ENCODE data around the gene FASLG.

DNA sequence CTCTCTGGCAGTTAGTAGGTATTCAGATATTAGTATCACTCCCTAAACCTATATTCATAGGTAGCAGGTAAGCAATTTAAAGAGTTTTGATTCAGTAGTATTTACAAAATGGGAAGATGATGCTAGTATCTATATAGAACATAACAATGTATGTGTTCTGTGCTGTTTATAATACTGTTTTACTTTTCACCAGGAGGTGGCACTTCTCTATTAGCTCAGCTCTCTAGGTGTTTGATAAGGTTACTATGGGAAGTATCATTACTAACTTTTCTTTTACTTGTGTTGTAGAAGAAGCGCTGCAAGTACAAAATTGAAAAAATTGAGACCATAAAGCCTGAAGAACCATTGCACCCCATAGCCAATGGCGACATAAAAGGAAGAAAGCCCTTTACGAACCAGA is 49.4 kb upstream of the FASLG start:
- TF ChIP-seq, protein P1, sequence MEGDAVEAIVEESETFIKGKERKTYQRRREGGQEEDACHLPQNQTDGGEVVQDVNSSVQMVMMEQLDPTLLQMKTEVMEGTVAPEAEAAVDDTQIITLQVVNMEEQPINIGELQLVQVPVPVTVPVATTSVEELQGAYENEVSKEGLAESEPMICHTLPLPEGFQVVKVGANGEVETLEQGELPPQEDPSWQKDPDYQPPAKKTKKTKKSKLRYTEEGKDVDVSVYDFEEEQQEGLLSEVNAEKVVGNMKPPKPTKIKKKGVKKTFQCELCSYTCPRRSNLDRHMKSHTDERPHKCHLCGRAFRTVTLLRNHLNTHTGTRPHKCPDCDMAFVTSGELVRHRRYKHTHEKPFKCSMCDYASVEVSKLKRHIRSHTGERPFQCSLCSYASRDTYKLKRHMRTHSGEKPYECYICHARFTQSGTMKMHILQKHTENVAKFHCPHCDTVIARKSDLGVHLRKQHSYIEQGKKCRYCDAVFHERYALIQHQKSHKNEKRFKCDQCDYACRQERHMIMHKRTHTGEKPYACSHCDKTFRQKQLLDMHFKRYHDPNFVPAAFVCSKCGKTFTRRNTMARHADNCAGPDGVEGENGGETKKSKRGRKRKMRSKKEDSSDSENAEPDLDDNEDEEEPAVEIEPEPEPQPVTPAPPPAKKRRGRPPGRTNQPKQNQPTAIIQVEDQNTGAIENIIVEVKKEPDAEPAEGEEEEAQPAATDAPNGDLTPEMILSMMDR (IDR thresholded peaks at IDR 0.05; ENCODE audit: low read depth, low read length, missing input control), result peak; percentile 21
- TF ChIP-seq, protein P2, sequence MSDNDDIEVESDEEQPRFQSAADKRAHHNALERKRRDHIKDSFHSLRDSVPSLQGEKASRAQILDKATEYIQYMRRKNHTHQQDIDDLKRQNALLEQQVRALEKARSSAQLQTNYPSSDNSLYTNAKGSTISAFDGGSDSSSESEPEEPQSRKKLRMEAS (IDR thresholded peaks at IDR 0.05), result no peak
- no peak for TF ChIP-seq TAF1 (conservative IDR thresholded peaks at IDR 0.05)
